Measurements from ENCODE around the gene SYT9. TPM values are rescaled to one million over a fixed set of nuclear protein-coding genes. Genes with fewer than 3 reads are reported as not detected.

SYT9 gene
- polyA plus RNA-seq, 1 donor from 2014 or later: 2.3 TPM

DNA sequence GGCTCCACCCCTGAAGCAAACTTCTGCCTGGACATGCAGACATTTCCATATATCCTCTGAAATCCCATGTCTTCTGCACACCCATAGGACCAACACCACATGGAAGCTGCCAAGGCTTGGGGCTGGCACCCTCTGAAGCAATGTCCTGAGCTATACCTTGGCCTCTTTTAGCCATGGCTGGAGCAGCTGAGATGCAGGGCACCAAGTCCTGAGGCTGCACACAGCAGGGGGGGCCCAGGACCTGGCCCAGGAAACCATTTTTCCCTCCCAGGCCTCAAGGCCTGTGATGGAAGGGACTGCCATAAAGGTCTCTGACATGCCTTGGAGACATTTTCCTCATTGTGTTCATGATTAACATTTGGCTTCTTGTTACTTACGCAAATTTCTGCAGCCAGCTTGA is 34.5 kb downstream of the SYT9 start:
- Histone ChIP-seq H3K9ac (ENCODE audit: low read length) (no peak overlapping the region), H3K27ac (ENCODE audit: low read length) (no peak overlapping the region), H3K9me3 (ENCODE audit: low read length) (no peaks in the 10 kb centered on the region), H2AFZ (ENCODE audit: low read depth, low read length) (no peak overlapping the region), H3K79me2 (replicated peaks; ENCODE audit: insufficient read depth, low read length) (no peaks in the 10 kb centered on the region), H3K4me2 (ENCODE audit: low read length) (no peak overlapping the region), H3K36me3 (ENCODE audit: insufficient read depth, low read length) (no peaks in the 10 kb centered on the region), H3K27me3 (ENCODE audit: insufficient read depth, low read depth, low read length) (no peaks in the 10 kb centered on the region), H3K4me3 (ENCODE audit: low read length) (no peak overlapping the region), H3K9me2 (ENCODE audit: insufficient read depth, low read length) (no peaks in the 10 kb centered on the region), H4K20me1 (ENCODE audit: insufficient read depth) (no peaks in the 10 kb centered on the region), H3F3A (ENCODE audit: insufficient read depth, low read length, poor library complexity, severe bottlenecking) (no peaks in the 10 kb centered on the region)
- TF ChIP-seq EZH2 (IDR thresholded peaks at IDR 0.05; ENCODE audit: borderline replicate concordance, insufficient read depth, low read length, poor library complexity, severe bottlenecking): no peak

GRCh38 chr11:7291100-7291829 is 39.6 kb downstream of the SYT9 start:
- Histone ChIP-seq H3K9me3 (ENCODE audit: low read length) (no peaks in the 10 kb centered on the region), H3K9ac (ENCODE audit: low read length) (no peak overlapping the region), H3K36me3 (ENCODE audit: insufficient read depth, low read length) (no peaks in the 10 kb centered on the region), H3K9me2 (ENCODE audit: insufficient read depth, low read length) (no peaks in the 10 kb centered on the region), H3K27ac (ENCODE audit: low read length) (no peak overlapping the region), H3K79me2 (replicated peaks; ENCODE audit: insufficient read depth, low read length) (no peaks in the 10 kb centered on the region), H3K4me2 (ENCODE audit: low read length) (no peak overlapping the region), H3K4me3 (ENCODE audit: low read length) (no peak overlapping the region), H3K27me3 (ENCODE audit: insufficient read depth, low read depth, low read length) (no peaks in the 10 kb centered on the region), H3F3A (ENCODE audit: insufficient read depth, low read length, poor library complexity, severe bottlenecking) (no peaks in the 10 kb centered on the region), H4K20me1 (ENCODE audit: insufficient read depth) (no peaks in the 10 kb centered on the region), H2AFZ (ENCODE audit: low read depth, low read length) (no peak overlapping the region)
- TF ChIP-seq SMC3 (conservative IDR thresholded peaks at IDR 0.05; ENCODE audit: poor library complexity) (no peak), EP300 (conservative IDR thresholded peaks at IDR 0.05; ENCODE audit: poor library complexity, severe bottlenecking) (no peak), CTCF (IDR thresholded peaks at IDR 0.05; ENCODE audit: poor library complexity, severe bottlenecking) (no peak), RAD21 (conservative IDR thresholded peaks at IDR 0.05) (no peak), TAF1 (IDR thresholded peaks at IDR 0.05; ENCODE audit: low read depth) (no peak), EZH2 (IDR thresholded peaks at IDR 0.05; ENCODE audit: borderline replicate concordance, insufficient read depth, low read length, poor library complexity, severe bottlenecking) (no peak), MXI1 (conservative IDR thresholded peaks at IDR 0.05; ENCODE audit: poor library complexity, severe bottlenecking) (no peak), POLR2AphosphoS5 (IDR thresholded peaks at IDR 0.05) (no peak)
- TF ChIP-seq, protein P1, sequence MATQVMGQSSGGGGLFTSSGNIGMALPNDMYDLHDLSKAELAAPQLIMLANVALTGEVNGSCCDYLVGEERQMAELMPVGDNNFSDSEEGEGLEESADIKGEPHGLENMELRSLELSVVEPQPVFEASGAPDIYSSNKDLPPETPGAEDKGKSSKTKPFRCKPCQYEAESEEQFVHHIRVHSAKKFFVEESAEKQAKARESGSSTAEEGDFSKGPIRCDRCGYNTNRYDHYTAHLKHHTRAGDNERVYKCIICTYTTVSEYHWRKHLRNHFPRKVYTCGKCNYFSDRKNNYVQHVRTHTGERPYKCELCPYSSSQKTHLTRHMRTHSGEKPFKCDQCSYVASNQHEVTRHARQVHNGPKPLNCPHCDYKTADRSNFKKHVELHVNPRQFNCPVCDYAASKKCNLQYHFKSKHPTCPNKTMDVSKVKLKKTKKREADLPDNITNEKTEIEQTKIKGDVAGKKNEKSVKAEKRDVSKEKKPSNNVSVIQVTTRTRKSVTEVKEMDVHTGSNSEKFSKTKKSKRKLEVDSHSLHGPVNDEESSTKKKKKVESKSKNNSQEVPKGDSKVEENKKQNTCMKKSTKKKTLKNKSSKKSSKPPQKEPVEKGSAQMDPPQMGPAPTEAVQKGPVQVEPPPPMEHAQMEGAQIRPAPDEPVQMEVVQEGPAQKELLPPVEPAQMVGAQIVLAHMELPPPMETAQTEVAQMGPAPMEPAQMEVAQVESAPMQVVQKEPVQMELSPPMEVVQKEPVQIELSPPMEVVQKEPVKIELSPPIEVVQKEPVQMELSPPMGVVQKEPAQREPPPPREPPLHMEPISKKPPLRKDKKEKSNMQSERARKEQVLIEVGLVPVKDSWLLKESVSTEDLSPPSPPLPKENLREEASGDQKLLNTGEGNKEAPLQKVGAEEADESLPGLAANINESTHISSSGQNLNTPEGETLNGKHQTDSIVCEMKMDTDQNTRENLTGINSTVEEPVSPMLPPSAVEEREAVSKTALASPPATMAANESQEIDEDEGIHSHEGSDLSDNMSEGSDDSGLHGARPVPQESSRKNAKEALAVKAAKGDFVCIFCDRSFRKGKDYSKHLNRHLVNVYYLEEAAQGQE (IDR thresholded peaks at IDR 0.05; ENCODE audit: borderline replicate concordance): no peak
